ENCODE results near the gene BYSL.

Gene BYSL

DNA sequence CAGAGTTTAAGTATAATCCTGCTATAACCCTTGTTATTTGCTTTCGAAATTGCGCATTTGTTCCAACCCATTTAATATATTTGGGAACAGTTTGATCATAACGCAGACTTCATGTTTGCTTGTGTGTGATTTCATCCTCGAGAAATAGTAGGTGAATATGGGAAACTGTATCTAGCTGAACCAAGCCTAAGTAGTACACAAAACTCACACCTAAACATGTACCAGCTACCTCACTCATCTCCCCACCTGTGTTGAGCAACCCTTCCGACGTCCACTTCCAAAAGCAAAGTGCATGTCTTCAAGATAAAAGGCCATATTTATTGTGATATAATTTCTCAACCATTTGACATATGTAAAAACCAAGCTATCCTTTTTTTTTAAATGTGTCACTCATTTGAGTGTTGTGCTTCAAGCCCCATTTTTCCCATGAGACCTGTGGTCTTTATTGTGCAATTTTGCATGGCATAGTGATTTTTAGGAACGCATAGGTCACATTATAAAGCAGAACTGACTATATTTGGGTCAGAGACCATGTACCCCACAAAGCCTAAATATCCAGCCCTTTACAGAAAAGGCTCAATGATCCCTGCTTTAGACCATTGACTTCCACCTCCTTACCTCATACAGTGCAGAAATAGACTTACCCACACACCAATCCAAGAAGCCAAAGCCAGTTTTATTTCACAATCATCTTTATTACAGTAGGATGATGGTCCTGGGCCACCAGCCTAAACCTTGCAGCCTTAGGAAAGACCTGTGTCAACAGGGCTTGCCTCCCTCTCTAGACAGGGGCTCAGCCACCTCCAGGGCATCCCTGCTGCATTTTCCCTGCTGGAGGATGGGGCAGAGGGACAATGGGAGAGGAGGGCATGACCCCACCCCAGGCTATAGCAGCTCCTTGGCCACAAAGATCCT lies 13.2 kb downstream of the BYSL start:
- H3K4me1 Mint-ChIP-seq, result peaks cover 40% of the 10 kb centered on the region
- no peak for DNase-seq (ENCODE audit: low spot score in 2 of 2)
- no peak overlapping the region for H3K4me3 Mint-ChIP-seq
- H3K36me3 Mint-ChIP-seq, result peaks cover 22% of the 10 kb centered on the region
- no peak for ATAC-seq (ENCODE audit: low read depth)
- peak overlapping the region; percentile 75 for H3K27ac Mint-ChIP-seq
- no peaks in the 10 kb centered on the region for H3K9me3 Mint-ChIP-seq
- H3K27me3 Mint-ChIP-seq, result no peaks in the 10 kb centered on the region

DNA sequence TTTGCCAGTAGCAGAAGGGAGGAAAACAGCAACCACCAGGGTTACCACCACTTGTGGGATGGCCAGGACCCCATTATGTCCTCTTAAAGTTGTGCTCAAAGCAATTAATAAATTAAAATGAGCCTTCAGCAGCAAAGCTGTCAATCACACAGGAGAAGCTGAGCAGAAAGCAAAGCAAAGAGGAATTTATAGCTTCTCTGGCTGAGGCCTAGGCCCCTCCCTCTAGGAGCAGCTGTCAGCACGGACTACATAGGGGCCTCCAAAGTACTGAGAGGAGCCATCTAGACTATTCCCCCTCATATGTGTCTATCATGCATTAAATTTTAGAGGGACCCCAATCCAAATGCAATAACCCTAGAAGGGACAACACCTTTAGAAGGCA lies 13.9 kb downstream of the BYSL start:
- H3K4me1 Mint-ChIP-seq, result peaks cover 45% of the 10 kb centered on the region
- DNase-seq (ENCODE audit: low spot score in 2 of 2) (no peak), ATAC-seq (ENCODE audit: low read depth) (no peak)
- no peak overlapping the region for H3K4me3 Mint-ChIP-seq
- H3K9me3 Mint-ChIP-seq, result no peaks in the 10 kb centered on the region
- H3K27me3 Mint-ChIP-seq, result no peaks in the 10 kb centered on the region
- H3K36me3 Mint-ChIP-seq, result peaks cover 22% of the 10 kb centered on the region
- peak overlapping the region; percentile 75 for H3K27ac Mint-ChIP-seq

DNA sequence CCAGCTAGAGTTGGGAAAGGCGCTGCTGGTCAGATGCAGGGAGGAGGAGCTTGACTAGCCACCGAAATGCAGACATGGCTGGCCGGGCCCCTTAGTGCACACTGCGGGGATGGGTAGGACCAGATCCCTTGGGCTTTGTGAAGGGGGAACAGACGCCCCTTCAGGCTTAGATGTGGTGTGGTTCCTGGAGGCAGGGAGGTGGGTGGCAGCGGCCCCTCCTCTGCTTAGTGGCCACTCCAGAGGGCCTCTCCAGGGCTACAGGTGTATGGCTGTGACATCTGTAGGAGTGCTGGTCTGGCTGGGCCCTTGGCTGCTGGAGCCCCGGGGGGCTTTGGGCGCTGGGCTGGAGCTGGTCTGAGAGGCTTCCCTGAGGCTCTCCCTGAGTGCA lies 14.4 kb downstream of the BYSL start:
- Mint-ChIP-seq H3K4me1 (peaks cover 50% of the 10 kb centered on the region), H3K9me3 (no peaks in the 10 kb centered on the region)
- ATAC-seq (ENCODE audit: low read depth), result no peak

DNA sequence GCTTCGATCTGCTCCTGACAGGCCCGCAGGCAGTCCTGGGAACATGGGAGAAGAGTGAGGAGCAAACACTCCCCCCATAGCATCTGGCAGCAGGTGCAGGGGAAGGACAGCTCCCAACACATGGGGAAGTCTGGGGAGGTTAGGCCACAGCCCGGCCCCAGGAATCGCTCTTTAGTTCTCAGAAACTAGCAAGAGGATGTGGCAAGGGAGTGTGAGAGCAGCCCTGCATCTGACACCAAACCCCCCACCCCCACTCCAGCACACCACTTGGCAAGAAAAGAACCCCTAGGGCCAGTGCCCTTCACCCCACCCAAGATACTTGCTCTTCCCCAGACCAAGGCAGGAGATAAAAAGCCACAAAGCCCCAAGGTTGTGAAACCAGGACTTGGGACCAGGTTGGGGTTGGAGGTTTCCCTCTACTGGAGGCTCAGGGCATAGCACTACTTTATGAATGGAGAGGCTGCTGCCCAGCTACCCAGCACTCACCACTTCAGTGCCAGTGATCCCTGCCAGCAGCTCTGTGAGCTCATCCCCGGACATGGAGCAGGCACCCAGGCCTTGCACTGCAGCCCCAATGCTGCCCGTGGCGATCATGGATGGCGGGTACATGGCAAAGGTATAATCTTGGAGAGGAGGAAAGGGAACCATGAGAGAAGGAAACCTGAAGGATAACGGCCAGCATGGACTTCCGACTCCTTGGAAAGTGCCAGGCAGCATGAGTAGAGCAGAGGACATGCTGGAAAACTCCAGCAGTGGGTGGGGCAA lies 15.0 kb downstream of the BYSL start:
- Mint-ChIP-seq H3K36me3 (peaks cover 18% of the 10 kb centered on the region), H3K27ac (peak overlapping the region; percentile 12)
- ATAC-seq (ENCODE audit: low read depth), result peak; percentile 68

More for the DNA sequence above, 14.4 kb downstream of the BYSL start:
- Mint-ChIP-seq H3K4me3 (no peak overlapping the region), H3K27ac (no peak overlapping the region), H3K27me3 (no peaks in the 10 kb centered on the region), H3K36me3 (peaks cover 22% of the 10 kb centered on the region)
- no peak for DNase-seq (ENCODE audit: low spot score in 2 of 2)

DNA sequence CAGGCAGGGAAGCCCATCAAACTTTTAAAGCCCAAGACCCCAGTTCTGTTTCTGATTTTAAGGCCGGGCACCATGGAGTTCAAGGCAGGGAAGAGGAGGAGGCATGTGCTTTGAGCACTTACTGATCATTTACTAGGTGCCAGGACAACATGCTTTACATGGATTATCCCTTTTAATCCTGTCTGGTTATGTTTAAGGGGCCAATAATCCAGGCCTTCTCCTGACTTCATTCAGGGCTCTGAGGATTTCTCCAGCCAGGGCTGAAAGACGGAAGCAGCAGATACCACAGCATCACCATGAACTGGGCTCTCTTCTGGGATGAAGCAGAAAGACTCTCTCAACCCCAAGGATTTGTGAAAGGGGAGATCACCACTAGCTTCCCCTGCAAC lies 16.2 kb downstream of the BYSL start:
- H3K27ac Mint-ChIP-seq, result peak overlapping the region; percentile 12
- DNase-seq (ENCODE audit: low spot score in 2 of 2) (no peak), ATAC-seq (ENCODE audit: low read depth) (no peak)
- no peak overlapping the region for H3K4me3 Mint-ChIP-seq
- peaks cover 51% of the 10 kb centered on the region for H3K4me1 Mint-ChIP-seq
- no peaks in the 10 kb centered on the region for H3K27me3 Mint-ChIP-seq
- no peaks in the 10 kb centered on the region for H3K9me3 Mint-ChIP-seq
- peaks cover 10% of the 10 kb centered on the region for H3K36me3 Mint-ChIP-seq

More for the DNA sequence above, 15.0 kb downstream of the BYSL start:
- Mint-ChIP-seq H3K4me3 (no peak overlapping the region), H3K27me3 (no peaks in the 10 kb centered on the region), H3K4me1 (peaks cover 51% of the 10 kb centered on the region), H3K9me3 (no peaks in the 10 kb centered on the region)
- peak; percentile 50 to 62 for DNase-seq (ENCODE audit: low spot score in 2 of 2)

DNA sequence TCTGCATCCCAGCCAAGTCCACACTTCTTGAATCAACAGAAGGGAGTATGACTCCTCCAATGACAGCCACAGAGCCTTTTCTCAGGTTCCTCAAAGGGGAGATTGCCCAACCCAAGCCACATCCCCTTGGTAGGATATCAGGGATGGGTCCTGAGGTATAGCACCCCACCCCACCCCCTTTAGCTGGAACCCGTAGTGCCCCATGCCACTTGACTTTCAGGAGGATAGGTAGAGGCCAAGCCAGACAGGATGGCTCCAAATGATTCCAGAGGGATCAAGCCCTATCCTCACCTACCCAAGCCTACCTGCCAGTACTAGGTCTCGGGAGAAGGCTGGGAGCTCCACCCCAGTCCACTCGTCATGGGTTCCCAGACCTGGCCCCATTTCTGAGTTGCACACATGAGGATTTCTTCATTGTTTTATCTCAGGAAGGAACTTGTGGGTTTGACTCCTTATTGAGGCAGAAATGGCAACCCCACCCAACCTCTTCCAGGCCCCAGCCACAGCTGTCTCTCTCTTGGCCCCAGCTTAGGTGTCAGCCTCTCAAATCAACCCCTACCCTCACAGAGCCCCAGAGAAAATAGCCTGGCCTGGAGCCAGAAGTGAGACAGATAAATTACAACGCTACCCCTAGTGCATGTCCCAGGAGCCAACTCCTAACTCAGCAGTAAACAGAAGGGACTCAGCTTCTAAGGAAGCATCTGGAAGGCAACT lies 16.7 kb downstream of the BYSL start:
- Mint-ChIP-seq H3K9me3 (no peaks in the 10 kb centered on the region), H3K27ac (peak overlapping the region; percentile 81), H3K27me3 (no peaks in the 10 kb centered on the region), H3K4me1 (peaks cover 53% of the 10 kb centered on the region), H3K4me3 (no peak overlapping the region), H3K36me3 (peaks cover 8% of the 10 kb centered on the region)
- DNase-seq (ENCODE audit: low spot score in 2 of 2) (no peak), ATAC-seq (ENCODE audit: low read depth) (no peak)

DNA sequence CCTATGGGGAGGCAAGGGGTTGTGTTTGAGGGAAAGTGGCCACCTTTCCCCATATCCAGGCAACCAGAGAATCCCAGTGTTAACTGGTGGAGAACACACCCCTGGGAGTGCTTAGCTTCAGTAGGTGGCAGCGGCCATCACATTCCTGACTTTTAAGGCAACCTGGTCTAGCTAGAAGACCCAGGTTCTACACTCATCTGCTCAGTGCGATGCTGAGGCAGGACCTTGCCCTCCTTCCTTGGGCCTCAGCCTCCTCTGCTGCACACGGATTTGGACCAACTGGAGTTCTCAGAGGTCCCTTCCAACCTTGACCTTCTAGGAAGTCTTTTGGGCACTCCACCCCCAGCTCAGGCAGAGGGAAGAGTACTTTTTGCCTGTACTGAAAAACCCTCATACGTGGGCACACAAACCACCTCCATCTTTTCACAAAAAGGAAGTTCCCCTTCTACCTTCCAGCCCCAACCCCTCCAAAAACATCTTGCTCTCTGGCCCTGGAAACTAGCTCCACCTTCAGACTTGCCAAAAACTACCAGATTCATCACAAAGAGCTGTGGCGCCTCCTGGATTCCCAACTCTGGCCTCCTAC lies 17.4 kb downstream of the BYSL start:
- Mint-ChIP-seq H3K4me1 (peaks cover 53% of the 10 kb centered on the region), H3K4me3 (peak overlapping the region; percentile 63), H3K9me3 (no peaks in the 10 kb centered on the region), H3K27ac (peak overlapping the region; percentile 81), H3K36me3 (peaks cover 7% of the 10 kb centered on the region), H3K27me3 (no peaks in the 10 kb centered on the region)
- no peak for DNase-seq (ENCODE audit: low spot score in 2 of 2)
- no peak for ATAC-seq (ENCODE audit: low read depth)

DNA sequence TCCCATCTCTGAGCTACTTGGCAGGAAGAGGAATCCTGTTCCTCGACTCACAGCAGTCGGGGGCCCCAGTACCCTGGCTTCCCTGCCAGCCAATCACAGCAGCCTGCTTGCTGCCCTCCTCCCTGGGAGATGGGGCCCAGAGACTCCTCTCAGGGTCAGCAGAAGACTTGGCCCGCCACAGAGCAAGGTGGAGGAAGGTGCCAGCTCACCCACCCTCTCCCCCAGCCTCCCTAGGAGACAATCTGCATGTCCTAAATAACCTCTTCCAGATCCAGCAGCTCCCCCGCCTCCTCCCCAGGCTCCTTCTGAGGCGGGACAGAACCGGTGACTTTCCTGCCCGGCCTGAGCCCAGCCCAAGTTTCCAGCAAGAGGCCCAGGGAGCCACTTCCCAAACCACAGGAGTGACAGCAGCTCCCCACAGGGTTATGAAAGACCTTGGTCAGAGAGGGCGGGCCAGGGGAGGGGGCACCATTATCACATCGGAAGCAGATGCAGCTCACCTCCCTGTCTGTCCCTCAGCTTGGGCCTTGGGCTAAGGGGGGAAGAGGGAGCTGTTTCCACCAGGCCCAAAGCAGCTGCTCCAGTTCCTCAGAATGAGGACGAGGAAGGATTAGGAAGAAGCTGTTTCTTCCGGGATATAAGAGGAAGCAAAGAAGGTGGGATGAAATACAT lies 18.0 kb downstream of the BYSL start:
- DNase-seq (ENCODE audit: low spot score in 2 of 2) (no peak), ATAC-seq (ENCODE audit: low read depth) (no peak)
- Mint-ChIP-seq H3K27me3 (no peaks in the 10 kb centered on the region), H3K27ac (peak overlapping the region; percentile 81), H3K9me3 (no peaks in the 10 kb centered on the region), H3K4me3 (peak overlapping the region; percentile 91), H3K36me3 (peaks cover 6% of the 10 kb centered on the region), H3K4me1 (peaks cover 52% of the 10 kb centered on the region)

DNA sequence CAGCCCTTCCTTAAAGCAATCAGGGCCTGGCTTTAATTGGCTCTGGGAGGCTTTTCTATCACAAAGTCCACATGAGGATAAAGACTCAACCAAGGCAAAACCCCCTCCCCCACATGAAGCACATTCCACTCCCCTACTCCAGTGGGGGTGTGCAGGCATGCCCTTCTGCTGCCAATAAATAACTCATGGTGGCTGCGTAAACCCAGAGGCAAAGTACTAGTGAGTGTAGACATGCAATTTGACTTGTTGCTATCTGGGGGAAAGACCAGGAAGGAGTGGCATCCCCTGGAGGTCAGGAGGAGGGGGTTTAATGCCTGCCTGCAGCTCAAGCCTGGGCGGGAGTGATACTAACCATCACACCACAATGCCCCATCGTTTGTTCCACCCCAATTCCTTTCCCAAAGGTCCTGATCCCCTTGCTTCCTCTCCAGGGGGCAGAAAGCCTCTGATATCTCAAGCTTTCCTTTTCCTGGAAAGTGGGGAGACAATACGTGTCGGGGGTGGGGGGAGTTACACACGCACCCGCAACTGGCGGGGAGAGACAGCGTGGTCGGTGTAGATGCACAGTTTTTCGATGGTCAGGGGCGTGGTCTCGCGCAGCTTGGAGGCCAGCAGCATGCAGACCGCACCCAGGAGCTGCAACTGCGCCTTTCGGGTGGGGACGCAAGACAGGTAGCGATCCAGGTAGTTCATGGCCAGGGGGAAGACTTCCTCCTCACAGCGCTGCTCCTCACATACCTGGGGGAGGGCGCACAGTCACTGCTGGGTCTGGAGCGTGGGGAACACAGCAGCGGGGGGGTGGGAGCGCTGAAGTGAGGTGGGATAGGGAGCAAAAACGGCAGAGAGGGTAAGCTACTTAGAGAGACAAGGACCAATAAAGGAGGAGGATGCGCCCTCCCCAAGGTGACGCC lies 18.8 kb downstream of the BYSL start:
- ATAC-seq (ENCODE audit: low read depth) (no peak), DNase-seq (ENCODE audit: low spot score in 2 of 2) (no peak)
- H3K27me3 Mint-ChIP-seq, result no peaks in the 10 kb centered on the region
- peak overlapping the region; percentile 81 for H3K27ac Mint-ChIP-seq
- H3K9me3 Mint-ChIP-seq, result no peaks in the 10 kb centered on the region
- H3K36me3 Mint-ChIP-seq, result no peaks in the 10 kb centered on the region
- H3K4me3 Mint-ChIP-seq, result peak overlapping the region; percentile 91
- peaks cover 46% of the 10 kb centered on the region for H3K4me1 Mint-ChIP-seq

DNA sequence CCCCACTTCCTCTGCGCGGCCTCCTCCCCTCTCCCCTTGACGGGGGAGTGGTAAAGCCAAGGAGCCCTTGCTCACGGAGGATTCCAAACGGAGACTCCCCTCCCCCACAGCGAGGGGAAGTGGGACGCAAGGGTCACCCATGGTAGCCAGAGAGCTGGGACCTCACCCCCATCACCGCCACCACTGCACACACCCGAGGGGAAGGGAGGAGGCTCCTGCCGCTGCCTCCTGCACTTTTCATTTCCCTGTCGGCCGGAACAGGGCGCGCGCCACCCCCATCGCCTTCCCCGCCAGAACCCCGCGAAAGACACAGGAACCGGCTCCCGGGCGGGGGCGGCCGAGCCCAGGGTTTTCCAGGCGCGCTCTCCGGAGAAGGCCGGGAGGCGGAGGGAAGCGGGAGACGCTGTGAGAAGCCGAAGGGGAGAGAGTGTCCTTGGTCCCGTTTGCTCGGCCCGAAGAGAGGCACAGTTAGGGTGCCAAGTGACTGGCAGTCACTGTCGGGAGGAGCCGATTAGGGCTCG lies 19.5 kb downstream of the BYSL start:
- Mint-ChIP-seq H3K36me3 (no peaks in the 10 kb centered on the region), H3K9me3 (no peaks in the 10 kb centered on the region), H3K4me3 (peak overlapping the region; percentile 91), H3K4me1 (peaks cover 46% of the 10 kb centered on the region), H3K27ac (peak overlapping the region; percentile 81), H3K27me3 (no peaks in the 10 kb centered on the region)
- DNase-seq (ENCODE audit: low spot score in 2 of 2), result peak in 1 of 2 donors; percentile 25
- ATAC-seq (ENCODE audit: low read depth), result peak; percentile 13

DNA sequence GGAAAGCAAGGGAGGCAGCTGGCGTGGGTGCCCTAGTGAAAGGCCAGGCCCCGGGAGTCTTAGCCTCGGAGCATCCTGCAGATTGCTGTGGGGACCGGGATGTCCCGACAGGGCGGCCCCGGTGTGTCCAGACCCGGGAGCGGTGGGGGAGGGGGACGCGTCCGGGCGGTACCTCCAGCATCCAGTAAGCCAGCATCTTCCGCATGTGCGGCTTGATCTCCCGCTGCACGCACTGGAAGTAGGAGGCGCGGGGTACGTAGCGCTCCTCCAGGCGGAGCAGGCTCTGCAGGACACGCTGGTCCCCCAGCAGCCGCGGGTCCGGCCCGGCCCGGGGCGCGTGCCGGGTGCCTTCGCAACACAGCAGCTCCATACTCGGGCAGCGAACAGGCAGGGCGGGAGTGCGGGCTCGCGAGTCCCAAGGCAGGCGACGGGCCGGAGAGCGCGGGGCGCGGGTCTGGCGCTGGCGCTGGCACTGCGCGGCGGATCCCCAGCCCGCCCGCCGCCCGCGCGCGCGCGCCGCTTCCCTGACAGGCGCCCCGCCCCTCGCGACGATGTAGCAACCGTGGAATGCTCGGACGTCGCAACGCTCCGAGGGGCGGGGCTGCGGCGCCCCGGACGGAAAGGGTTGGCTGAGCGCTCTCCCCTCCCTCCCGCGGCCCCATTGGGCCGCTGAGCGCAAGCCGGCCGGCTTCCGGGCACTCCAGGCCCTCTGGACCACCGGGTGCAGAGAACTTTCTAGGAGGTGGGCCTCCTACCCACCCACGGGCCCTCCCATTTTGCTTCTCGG lies 20.2 kb downstream of the BYSL start, which contains the start of gene CCND3:
Gene CCND3 (minus strand): TSS at position 529 of the 787 bp plus-strand sequence. CDS start 159 bp downstream, at position 370.
- H3K4me1 Mint-ChIP-seq, result peaks cover 40% of the 10 kb centered on the region
- no peaks in the 10 kb centered on the region for H3K36me3 Mint-ChIP-seq
- no peaks in the 10 kb centered on the region for H3K27me3 Mint-ChIP-seq
- no peaks in the 10 kb centered on the region for H3K9me3 Mint-ChIP-seq
- peak within 1 kb of the TSS; percentile 85 for H3K27ac Mint-ChIP-seq
- ATAC-seq (ENCODE audit: low read depth) (peak; percentile 93), DNase-seq (ENCODE audit: low spot score in 2 of 2) (peak; percentile 70 to 71)
- H3K4me3 Mint-ChIP-seq, result peak within 1 kb of the TSS; percentile 91

Measured in memory B cell (primary cell).